ENCODE measurements around the gene CD7.
"Not testable (repeated sequence)": the region's sequence is repeated elsewhere in the genome, so short reads cannot be mapped to it uniquely, and the experiment has no call there.

The CD7 gene

GRCh38 chr17:82317394-82318168 is at the start of gene CD7:
Gene CD7, minus strand, starts transcription at chr17:82317608. Its CDS starts 113 bp downstream, at chr17:82317495.
- intact Hi-C loops (cut with DNase I; ENCODE audit: low total_unique reads), result no loop called here
- no peak for DNase-seq
- H3K27me3 ChIP-seq, result peaks cover 0 to 70% of the 10 kb centered on the region in 2 donors
- no peaks in the 10 kb centered on the region for H3K9me3 ChIP-seq
- H3K4me3 ChIP-seq, result no peak within 1 kb of the TSS
- H3K36me3 ChIP-seq, result no peaks in the 10 kb centered on the region
- no peak for TF ChIP-seq CTCF (IDR thresholded peaks at IDR 0.05)
- H3K4me1 ChIP-seq, result peaks cover 0 to 16% (median 11%) of the 10 kb centered on the region in 4 donors
- H3K27ac ChIP-seq, result no peak within 1 kb of the TSS

GRCh38 chr17:82366749-82367148 is 49.3 kb upstream of the CD7 start:
- Histone ChIP-seq H3K36me3 (no peaks in the 10 kb centered on the region), H3K27ac (no peak overlapping the region), H3K4me1 (peaks cover 0 to 17% (median 14%) of the 10 kb centered on the region in 4 donors), H3K27me3 (peaks cover 0 to 33% of the 10 kb centered on the region in 2 donors), H3K4me3 (no peak overlapping the region), H3K9me3 (no peaks in the 10 kb centered on the region)
- TF ChIP-seq CTCF (IDR thresholded peaks at IDR 0.05), result no peak
- no peak for DNase-seq
- intact Hi-C loops (cut with DNase I; ENCODE audit: low total_unique reads), result no loop called here

DNA sequence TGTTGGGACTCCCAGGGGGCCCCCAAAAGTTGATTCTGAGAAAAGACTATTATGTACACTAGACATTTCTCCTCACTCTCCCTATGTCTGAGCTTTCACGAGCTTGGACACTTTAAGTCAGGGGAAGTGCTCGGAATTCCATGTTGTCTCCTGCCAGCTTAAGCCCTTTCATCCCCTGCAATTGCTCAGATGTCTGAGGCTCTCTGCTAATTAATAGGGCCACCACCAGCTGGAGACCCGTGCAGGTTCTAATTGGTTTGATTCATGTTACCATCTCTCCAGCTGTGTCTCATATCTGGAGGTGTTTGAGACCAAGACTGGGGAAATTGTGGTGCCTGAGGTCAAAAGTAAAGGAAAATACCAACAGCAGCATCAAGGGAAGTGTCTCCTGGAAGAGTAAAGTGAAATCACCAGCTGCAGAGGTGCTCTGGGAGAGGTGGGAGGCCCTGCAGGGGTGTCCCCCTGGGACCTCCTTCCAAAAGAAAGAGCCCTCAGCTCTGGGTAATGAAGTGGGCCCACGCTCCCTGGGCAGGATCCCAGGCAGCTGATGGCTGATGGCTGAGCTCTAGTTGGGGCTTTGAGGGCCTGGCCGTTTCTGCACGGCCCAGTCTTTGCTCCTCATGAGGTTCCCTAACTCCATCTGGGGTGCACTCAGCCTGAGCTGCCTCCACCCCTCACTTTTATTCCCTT is 48.3 kb upstream of the CD7 start:
- H3K4me3 ChIP-seq, result no peak overlapping the region
- no peaks in the 10 kb centered on the region for H3K9me3 ChIP-seq
- TF ChIP-seq CTCF (IDR thresholded peaks at IDR 0.05), result no peak
- H3K36me3 ChIP-seq, result no peaks in the 10 kb centered on the region
- no peak for DNase-seq
- H3K27ac ChIP-seq, result no peak overlapping the region
- H3K4me1 ChIP-seq, result peaks cover 0 to 7% (median 4%) of the 10 kb centered on the region in 4 donors
- peaks cover 0 to 23% of the 10 kb centered on the region in 2 donors for H3K27me3 ChIP-seq
- intact Hi-C loops (cut with DNase I; ENCODE audit: low total_unique reads), result no loop called here

- TF ChIP-seq CTCF (IDR thresholded peaks at IDR 0.05), result no peak
- no peaks in the 10 kb centered on the region for H3K36me3 ChIP-seq
- no peaks in the 10 kb centered on the region for H3K4me1 ChIP-seq
- no peak overlapping the region for H3K27ac ChIP-seq
- no peaks in the 10 kb centered on the region for H3K9me3 ChIP-seq
- H3K4me3 ChIP-seq, result no peak overlapping the region
- H3K27me3 ChIP-seq, result peaks cover 0 to 24% of the 10 kb centered on the region in 2 donors
- no peak for DNase-seq
- intact Hi-C loops (cut with DNase I; ENCODE audit: low total_unique reads), result no loop called here
Observed at GRCh38 chr17:82361885-82362633, 44.7 kb upstream of the CD7 start.

GRCh38 chr17:82359451-82360074 is 42.2 kb upstream of the CD7 start:
- not testable (repeated sequence) for H3K9me3 ChIP-seq, H3K4me3 ChIP-seq, H3K27ac ChIP-seq, H3K36me3 ChIP-seq, H3K4me1 ChIP-seq, DNase-seq
- H3K27me3 ChIP-seq, result peaks cover 0 to 33% of the 10 kb centered on the region in 2 donors
- intact Hi-C loops (cut with DNase I; ENCODE audit: low total_unique reads), result loop anchor here (5.0 kb wide), 1 partner anchor 53 kb away; no protein-coding TSS in a partner anchor
